ENCODE data around the gene CREB3L2. TPM values are rescaled to one million over a fixed set of nuclear protein-coding genes. Genes with fewer than 3 reads are reported as not detected.

The CREB3L2 gene
- total and polyA plus RNA-seq, 9 donors, result 21.2 to 110 (median 80.8) TPM

- Histone ChIP-seq H3K4me1 (ENCODE audit: insufficient read depth) (peaks cover 21% of the 10 kb centered on the region), H3K27ac (no peak overlapping the region), H3K27me3 (no peaks in the 10 kb centered on the region), H3K4me3 (no peak overlapping the region), H3K9me3 (no peaks in the 10 kb centered on the region), H3K36me3 (no peaks in the 10 kb centered on the region)
- DNase-seq, result no peak
- intact Hi-C loops (cut with DNase I), result no loop called here
- TF ChIP-seq POLR2A (IDR thresholded peaks at IDR 0.05) (no peak), EP300 (IDR thresholded peaks at IDR 0.05) (no peak), CTCF (IDR thresholded peaks at IDR 0.05) (no peak)
- 92 to 98% (median 97%) methylated on average over 7 of the region's 7 CpGs for WGBS, 3 donors
Observed at GRCh38 chr7:137951700-137952425, 50.0 kb downstream of the CREB3L2 start.

- Histone ChIP-seq H3K27me3 (no peaks in the 10 kb centered on the region), H3K27ac (no peak overlapping the region), H3K9me3 (no peaks in the 10 kb centered on the region), H3K4me1 (ENCODE audit: insufficient read depth) (peaks cover 21% of the 10 kb centered on the region), H3K36me3 (no peaks in the 10 kb centered on the region), H3K4me3 (no peak overlapping the region)
- TF ChIP-seq EP300 (IDR thresholded peaks at IDR 0.05) (no peak), POLR2A (IDR thresholded peaks at IDR 0.05) (no peak), CTCF (IDR thresholded peaks at IDR 0.05) (no peak)
- no peak for DNase-seq
- intact Hi-C loops (cut with DNase I), result no loop called here
- WGBS, 3 donors, result 87 to 90% (median 88%) methylated on average over 7 of the region's 7 CpGs
Observed at GRCh38 chr7:137950967-137951366, 50.9 kb downstream of the CREB3L2 start.

GRCh38 chr7:137950263-137950621, 51.6 kb downstream of the CREB3L2 start:
- intact Hi-C loops (cut with DNase I), result no loop called here
- no peak for DNase-seq
- Histone ChIP-seq H3K36me3 (no peaks in the 10 kb centered on the region), H3K27ac (no peak overlapping the region), H3K4me1 (ENCODE audit: insufficient read depth) (peaks cover 20% of the 10 kb centered on the region), H3K9me3 (no peaks in the 10 kb centered on the region), H3K4me3 (no peak overlapping the region), H3K27me3 (no peaks in the 10 kb centered on the region)
- TF ChIP-seq EP300 (IDR thresholded peaks at IDR 0.05) (no peak), POLR2A (IDR thresholded peaks at IDR 0.05) (no peak), CTCF (IDR thresholded peaks at IDR 0.05) (no peak)
- WGBS, 3 donors, result 91 to 94% (median 94%) methylated on average over 4 of the region's 4 CpGs

- no peak for TF ChIP-seq EP300 (IDR thresholded peaks at IDR 0.05)
- TF ChIP-seq CTCF (IDR thresholded peaks at IDR 0.05), result no peak
- TF ChIP-seq POLR2A (IDR thresholded peaks at IDR 0.05), result no peak
- Histone ChIP-seq H3K27ac (no peak overlapping the region), H3K4me3 (no peak overlapping the region), H3K4me1 (ENCODE audit: insufficient read depth) (peaks cover 17% of the 10 kb centered on the region), H3K9me3 (no peaks in the 10 kb centered on the region), H3K36me3 (no peaks in the 10 kb centered on the region), H3K27me3 (no peaks in the 10 kb centered on the region)
- 80 to 93% (median 89%) methylated on average over 6 of the region's 6 CpGs for WGBS, 3 donors
- intact Hi-C loops (cut with DNase I), result loop anchor here in 2 of 4 donors (5.0 to 10.0 kb wide), 2 partner anchors 33 to 55 kb away; partner anchors contain the start of gene CREB3L2 (in 1 of the 2)
- no peak for DNase-seq
Observed at GRCh38 chr7:137949416-137950262, 52.2 kb downstream of the CREB3L2 start.

Measured in ovary (tissue), 9 donors.